OCI-LY1 (cell line): ENCODE data around the gene LRIT2.

Experiments
- H2AFZ ChIP-seq: fragments of 200-600 bp; sonication (generic), shearing (Covaris generic); 2 replicates; pipeline ENCODE4 v1.6.0; 2014; ENCODE audit warnings: antibody characterized with exemption, mild to moderate bottlenecking, low read length
- H3F3A ChIP-seq: fragments of 200-600 bp; sonication (generic), shearing (Covaris generic); 2 replicates; pipeline ENCODE4 v1.6.0; 2014; ENCODE audit warnings: mild to moderate bottlenecking, antibody characterized with exemption, low read length, moderate library complexity; ENCODE audit not compliant: insufficient read depth
- H3K27ac ChIP-seq: fragments of 200-600 bp; sonication (generic); 2 replicates; pipeline ENCODE4 v1.5.1; 2014; ENCODE audit warnings: low read length, mixed run types, mild to moderate bottlenecking, low read depth; ENCODE audit not compliant: poor library complexity, severe bottlenecking
- H3K27me3 ChIP-seq: fragments of 200-600 bp; sonication (generic); 2 replicates; pipeline ENCODE4 v1.6.0; 2014; ENCODE audit warnings: antibody characterized with exemption, mild to moderate bottlenecking, low read length, moderate library complexity; ENCODE audit not compliant: insufficient read depth
- H3K36me3 ChIP-seq: fragments of 200-600 bp; sonication (generic); 2 replicates; pipeline ENCODE4 v1.6.1; 2014; ENCODE audit warnings: mild to moderate bottlenecking, antibody characterized with exemption, low read length, moderate library complexity, mixed read lengths; ENCODE audit not compliant: insufficient read depth
- H3K4me1 ChIP-seq: fragments of 200-600 bp; sonication (generic); 2 replicates; pipeline ENCODE4 v1.5.1; 2014; ENCODE audit warnings: mild to moderate bottlenecking, low read length, moderate library complexity; ENCODE audit not compliant: insufficient read depth, severe bottlenecking
- H3K4me2 ChIP-seq: fragments of 200-600 bp; sonication (generic), shearing (Covaris generic); 2 replicates; pipeline ENCODE4 v1.6.1; 2014; ENCODE audit warnings: low read length
- H3K4me3 ChIP-seq: fragments of 200-600 bp; sonication (generic); 2 replicates; pipeline ENCODE4 v1.5.1; 2014; ENCODE audit warnings: low read length, low read depth, mild to moderate bottlenecking, mixed read lengths; ENCODE audit not compliant: poor library complexity, severe bottlenecking
- H3K79me2 ChIP-seq: fragments of 200-600 bp; shearing (Covaris generic); 2 replicates; pipeline ENCODE4 v1.6.1; 2016; ENCODE audit warnings: mixed run types, low read length, mixed read lengths; ENCODE audit not compliant: insufficient read depth
- H3K9ac ChIP-seq: fragments of 200-600 bp; sonication (generic), shearing (Covaris generic); 2 replicates; pipeline ENCODE4 v1.6.1; 2014; ENCODE audit warnings: mild to moderate bottlenecking, low read length, mixed read lengths
- H3K9me2 ChIP-seq: fragments of 200-600 bp; sonication (generic), shearing (Covaris generic); 2 replicates; pipeline ENCODE4 v1.6.1; 2014; ENCODE audit warnings: low read depth, mild to moderate bottlenecking, low read length, mixed read lengths
- H3K9me3 ChIP-seq: fragments of 200-600 bp; shearing (Covaris generic); 2 replicates; pipeline ENCODE4 v1.6.1; 2014; ENCODE audit warnings: low read length, mixed read lengths
- H4K20me1 ChIP-seq: fragments of 200-600 bp; sonication (generic), shearing (Covaris generic); 2 replicates; pipeline ENCODE4 v1.6.0; 2016; ENCODE audit warnings: mild to moderate bottlenecking, low read length; ENCODE audit not compliant: insufficient read depth
- CTCF ChIP-seq: fragments of 200-600 bp; sonication (generic), shearing (Covaris generic); IDR thresholded peaks from 2 replicates; pipeline ENCODE4 v1.5.1; 2017; ENCODE audit warnings: mild to moderate bottlenecking, antibody characterized with exemption, low read length, moderate library complexity, mixed read lengths
- EZH2 ChIP-seq: fragments of 200-600 bp; sonication (generic), shearing (Covaris generic); IDR thresholded peaks from 2 replicates; pipeline ENCODE4 v1.8.0; 2017; ENCODE audit warnings: borderline replicate concordance, mixed run types, mild to moderate bottlenecking, antibody characterized with exemption, low read length, moderate library complexity, mixed read lengths

Gene LRIT2

GRCh38 chr10:84201682-84202081, 23.7 kb downstream of the LRIT2 start:
- Histone ChIP-seq H3K27me3 (0 out of 2 replicates have a peak, but pooled peaks cover 4% of the 10 kb centered on the region), H3K4me3 (no peak overlapping the region), H3K4me1 (no peaks in the 10 kb centered on the region), H2AFZ (no peak overlapping the region), H3K36me3 (no peaks in the 10 kb centered on the region), H3K9ac (no peak overlapping the region), H3K27ac (no peak overlapping the region), H3K9me2 (no peaks in the 10 kb centered on the region), H3F3A (no peaks in the 10 kb centered on the region), H3K4me2 (no peak overlapping the region), H3K79me2 (no peaks in the 10 kb centered on the region), H4K20me1 (no peaks in the 10 kb centered on the region), H3K9me3 (no peaks in the 10 kb centered on the region)
- no peak for TF ChIP-seq EZH2
- no peak for TF ChIP-seq CTCF

- H3K9ac ChIP-seq, result no peak overlapping the region
- no peaks in the 10 kb centered on the region for H3K9me3 ChIP-seq
- H3K27ac ChIP-seq, result no peak overlapping the region
- no peaks in the 10 kb centered on the region for H3K4me1 ChIP-seq
- H3K4me3 ChIP-seq, result no peak overlapping the region
- H4K20me1 ChIP-seq, result no peaks in the 10 kb centered on the region
- no peaks in the 10 kb centered on the region for H3K79me2 ChIP-seq
- 0 out of 2 replicates have a peak, but pooled peaks cover 4% of the 10 kb centered on the region for H3K27me3 ChIP-seq
- no peaks in the 10 kb centered on the region for H3K9me2 ChIP-seq
- H3F3A ChIP-seq, result no peaks in the 10 kb centered on the region
- H3K4me2 ChIP-seq, result no peak overlapping the region
- H2AFZ ChIP-seq, result no peak overlapping the region
- no peak for TF ChIP-seq EZH2
- peak; percentile 44; the same call in 1 of the 2 replicates for TF ChIP-seq CTCF
- no peaks in the 10 kb centered on the region for H3K36me3 ChIP-seq
These were observed 24.1 kb downstream of the LRIT2 start for GRCh38 chr10:84201244-84201606.

GRCh38 chr10:84200537-84201243, 24.7 kb downstream of the LRIT2 start:
- Histone ChIP-seq H2AFZ (no peak overlapping the region), H3K27me3 (0 out of 2 replicates have a peak, but pooled peaks cover 4% of the 10 kb centered on the region), H3K27ac (no peak overlapping the region), H3K79me2 (no peaks in the 10 kb centered on the region), H3K4me1 (no peaks in the 10 kb centered on the region), H3K4me2 (no peak overlapping the region), H3F3A (no peaks in the 10 kb centered on the region), H4K20me1 (no peaks in the 10 kb centered on the region), H3K9me2 (no peaks in the 10 kb centered on the region), H3K36me3 (no peaks in the 10 kb centered on the region), H3K4me3 (no peak overlapping the region), H3K9me3 (no peaks in the 10 kb centered on the region), H3K9ac (no peak overlapping the region)
- TF ChIP-seq CTCF (no peak), EZH2 (no peak)
